GM21737 (cell line): ENCODE measurements around the gene NUP50.

ENCODE experiments used
- ATAC-seq: cut with Tn5 transposase; IDR thresholded peaks from one replicate; pipeline ENCODE4 v1.9.1; 2021; ENCODE audit warnings: mild to moderate bottlenecking, moderate library complexity; ENCODE audit not compliant: unreplicated experiment

NUP50 gene

GRCh38 chr22:45163451-45164269, at the start of gene NUP50:
Gene NUP50 (plus strand): TSS chr22:45163925. CDS start chr22:45168178, 4,253 bp downstream.
- ATAC-seq, result peak; percentile 64

DNA sequence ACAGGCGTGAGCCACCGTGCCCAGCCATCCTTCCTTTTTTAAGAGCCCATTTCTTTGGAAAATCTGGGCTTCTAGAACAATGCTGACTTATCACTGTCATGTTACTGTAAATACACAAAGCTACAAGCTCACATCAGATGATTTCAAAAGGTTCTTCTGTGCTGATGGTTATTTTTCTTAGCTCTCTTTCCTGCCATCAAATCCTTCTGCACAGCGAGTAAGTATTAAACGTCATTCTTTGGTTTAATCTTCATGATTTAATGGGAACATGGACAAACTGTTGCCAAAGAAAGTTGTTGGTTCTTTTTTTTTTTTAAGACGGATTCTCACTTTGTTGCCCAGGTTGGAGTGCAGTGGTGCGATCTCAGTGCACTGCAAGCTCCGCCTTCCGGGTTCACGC, 43.3 kb upstream of the NUP50 start:
- ATAC-seq, result no peak

- ATAC-seq, result no peak
Observed at GRCh38 chr22:45120931-45121330, 42.8 kb upstream of the NUP50 start.

GRCh38 chr22:45124176-45124847, 39.4 kb upstream of the NUP50 start:
- no peak for ATAC-seq

- no peak for ATAC-seq
Observed at GRCh38 chr22:45125188-45125587, 38.5 kb upstream of the NUP50 start.

GRCh38 chr22:45127866-45128265, 35.9 kb upstream of the NUP50 start:
- no peak for ATAC-seq

- ATAC-seq, result no peak
Observed at GRCh38 chr22:45129703-45130524, 33.8 kb upstream of the NUP50 start.

- no peak for ATAC-seq
Observed at GRCh38 chr22:45130891-45131290, 32.8 kb upstream of the NUP50 start.

- no peak for ATAC-seq
Observed at GRCh38 chr22:45131749-45132148, 32.0 kb upstream of the NUP50 start.

DNA sequence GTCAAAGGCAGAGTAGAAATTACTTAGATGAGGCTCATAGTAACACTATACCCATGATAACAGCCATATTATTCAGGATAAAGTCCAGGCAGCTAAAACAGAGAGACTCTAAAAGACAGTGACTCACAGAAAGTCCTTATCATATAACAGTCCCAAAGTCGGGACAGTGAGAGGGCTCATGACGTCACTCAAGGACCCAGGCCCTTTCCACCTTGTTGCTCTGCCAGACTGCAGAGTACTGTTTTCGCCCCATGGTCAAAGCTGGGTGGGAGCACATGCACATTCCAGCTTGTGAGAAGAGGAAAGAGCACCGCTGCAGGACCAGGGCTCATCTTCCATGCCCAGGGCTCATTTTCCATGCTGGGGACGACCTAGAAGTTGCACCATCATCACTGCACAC, 29.4 kb upstream of the NUP50 start:
- no peak for ATAC-seq

GRCh38 chr22:45136594-45136993, 27.1 kb upstream of the NUP50 start:
- ATAC-seq, result no peak

DNA sequence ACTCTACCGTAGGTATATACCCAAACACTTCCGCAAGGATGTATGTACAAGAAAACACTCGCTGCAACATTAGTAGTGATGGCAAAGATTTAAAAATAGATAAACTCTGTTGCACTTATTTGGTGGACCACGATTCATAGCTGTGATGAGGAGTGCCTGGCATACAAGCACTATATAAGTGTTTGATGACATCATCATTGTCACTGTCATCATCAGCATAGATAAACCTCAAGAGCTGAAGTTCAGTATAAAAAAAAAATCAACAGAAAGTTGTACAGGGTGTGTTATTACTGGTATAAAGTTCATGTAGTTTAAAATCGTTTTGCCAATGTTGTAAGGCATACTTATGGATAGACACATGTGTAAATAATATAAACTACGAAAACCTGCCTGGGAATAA, 24.0 kb upstream of the NUP50 start:
- no peak for ATAC-seq

DNA sequence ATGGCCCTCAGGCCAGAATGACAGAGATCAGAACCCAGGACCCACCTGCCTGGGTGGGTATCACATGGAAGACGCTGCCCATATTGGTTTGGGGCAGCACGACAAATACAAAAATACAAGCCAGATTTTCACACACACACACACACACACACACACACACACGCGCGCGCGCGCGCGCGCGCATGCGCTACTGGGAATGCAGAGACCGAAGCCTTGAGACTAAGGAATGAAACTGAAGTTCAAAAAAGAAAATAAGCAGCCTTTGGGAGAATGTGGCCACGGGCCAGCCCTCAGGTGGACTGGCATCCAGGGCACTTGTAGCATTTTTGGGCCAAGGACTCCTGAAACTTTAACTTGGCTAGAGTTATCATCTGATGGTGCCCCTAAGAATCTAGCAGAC, 21.3 kb upstream of the NUP50 start:
- ATAC-seq, result no peak

GRCh38 chr22:45144916-45145315, 18.8 kb upstream of the NUP50 start:
- no peak for ATAC-seq

GRCh38 chr22:45149671-45150070, 14.1 kb upstream of the NUP50 start:
- no peak for ATAC-seq

DNA sequence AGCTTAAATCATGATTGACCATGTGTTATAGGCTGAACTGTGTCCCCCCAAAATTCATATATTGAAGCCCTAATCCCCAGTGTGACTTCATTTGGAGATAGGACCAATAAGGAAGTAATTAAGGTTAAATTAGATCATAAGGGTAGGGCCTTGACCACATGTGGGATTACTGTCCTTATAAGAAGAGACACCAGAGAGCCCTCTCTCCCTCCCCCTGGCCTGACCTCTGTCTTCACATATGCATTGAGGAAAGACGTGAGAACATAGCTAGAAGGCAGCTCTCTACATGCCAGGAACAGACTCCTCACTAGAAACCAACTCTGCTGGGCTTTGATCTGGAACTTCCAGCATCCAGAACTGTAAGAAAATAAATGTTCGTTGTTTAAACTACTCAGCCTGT, 13.6 kb upstream of the NUP50 start:
- no peak for ATAC-seq

DNA sequence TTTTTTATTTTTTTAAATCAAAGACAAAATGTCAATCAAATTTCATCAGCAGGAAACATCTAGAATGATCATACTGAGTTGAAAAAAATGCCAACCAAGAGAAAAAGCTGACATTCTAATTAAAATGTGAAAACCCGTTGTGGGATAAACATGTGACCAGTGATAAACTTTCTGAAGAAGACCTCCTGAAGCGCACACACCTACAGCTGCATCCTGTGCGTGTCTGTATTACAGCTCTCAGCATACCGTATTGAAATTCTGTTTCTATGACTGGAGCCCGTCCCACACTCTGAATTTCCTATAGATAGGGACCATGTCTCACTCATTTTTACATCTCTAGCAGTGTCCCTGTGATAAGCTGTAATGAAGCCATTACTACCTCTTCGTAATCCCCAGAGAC, 12.2 kb upstream of the NUP50 start:
- no peak for ATAC-seq

GRCh38 chr22:45154383-45154782, 9.3 kb upstream of the NUP50 start:
- ATAC-seq, result no peak

GRCh38 chr22:45155050-45155840, 8.5 kb upstream of the NUP50 start:
- no peak for ATAC-seq

DNA sequence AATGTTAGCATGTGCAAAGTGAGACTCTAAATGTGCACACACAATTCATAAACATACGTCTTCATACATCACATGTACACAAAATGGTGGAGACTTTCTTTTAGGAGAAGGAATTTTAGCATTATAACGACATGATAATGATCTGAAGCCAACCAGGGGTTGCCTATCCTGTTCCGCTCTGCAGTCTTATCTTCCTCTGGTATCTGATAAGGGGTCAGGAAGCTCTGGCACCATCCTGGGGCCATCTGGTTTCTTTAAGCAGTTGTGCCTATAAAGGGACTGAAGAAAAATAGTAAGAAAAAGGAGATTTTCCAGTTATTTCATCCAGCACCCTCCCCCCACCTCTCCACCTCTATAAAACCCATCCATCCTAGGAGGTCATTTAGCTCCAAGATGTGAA, 5.8 kb upstream of the NUP50 start:
- ATAC-seq, result no peak
